Heart left ventricle (tissue), 16 donors: ENCODE data around the gene MAP3K3. TPM values are rescaled to one million over a fixed set of nuclear protein-coding genes. Genes with fewer than 3 reads are reported as not detected.

Experiments
- ATAC-seq, 4 donors: fragments of 200-7000 bp; cut with Tn5 transposase; one replicate each; pipeline ENCODE4 v1.9.1; 2020 to 2022; ENCODE audit warnings: moderate library complexity in 4 of 4, mild to moderate bottlenecking in 3 of 4, moderate number of reproducible peaks in 1 of 4
- DNase-seq, 5 donors: peaks; one replicate each; pipeline ENCODE4 v3.0.0-alpha.2; 2020
- H3K27ac ChIP-seq, 12 donors: fragments of 200-600 bp; sonication (generic) in 4 of 12; one replicate each; pipeline versions ENCODE4 v1.5.0 to v1.8.0; 2016 to 2022; ENCODE audit warnings: mild to moderate bottlenecking in 2 of 12
- H3K27me3 ChIP-seq, 9 donors: fragments of 200-600 bp; sonication (generic) in 2 of 9; one replicate each; pipeline versions ENCODE4 v1.5.1 to v1.8.0; 2016 to 2022; ENCODE audit warnings: mild to moderate bottlenecking in 3 of 9
- H3K36me3 ChIP-seq, 9 donors: fragments of 200-600 bp; sonication (generic) in 2 of 9; one replicate each; pipeline versions ENCODE4 v1.5.0 to v1.8.0; 2018 to 2022; ENCODE audit warnings: mild to moderate bottlenecking in 2 of 9
- H3K4me1 ChIP-seq, 12 donors: fragments of 200-600 bp; sonication (generic) in 4 of 12; one replicate each; pipeline versions ENCODE4 v1.5.0 to v1.8.0; 2016 to 2022; ENCODE audit warnings: mild to moderate bottlenecking in 3 of 12
- H3K4me3 ChIP-seq, 12 donors: fragments of 200-600 bp; sonication (generic) in 4 of 12; one replicate each; pipeline versions ENCODE4 v1.5.0 to v1.8.0; 2017 to 2022; ENCODE audit warnings: mild to moderate bottlenecking in 9 of 12, moderate library complexity in 4 of 12
- H3K9me3 ChIP-seq, 12 donors: fragments of 200-600 bp; sonication (generic) in 4 of 12; one replicate each; pipeline versions ENCODE4 v1.5.0 to v1.8.0; 2016 to 2022; ENCODE audit warnings: mild to moderate bottlenecking in 1 of 12
- POLR2A ChIP-seq, 2 donors: fragments of 450-650 bp; IDR thresholded peaks; one replicate each; pipeline ENCODE4 v1.6.1; 2017; ENCODE audit warnings: antibody characterized with exemption in 2 of 2, mild to moderate bottlenecking in 2 of 2, moderate library complexity in 2 of 2
- WGBS, 4 donors: extraction: QIAGEN DNeasy Blood & Tissue Kit in 2 of 4; methylation state at CpG; one replicate each; pipeline versions ENCODE4 v1.1.5 to v1.1.7; 2013 to 2018; 5-methylcytosine and 5-hydroxymethylcytosine counted together
- intact Hi-C, 10 donors: fragments of 100-400 bp; cut with DNase I; formaldehyde crosslinking; loops; one replicate each; pipeline versions ENCODE4 v1.11.1 to v1.14.2; 2022
- polyA plus RNA-seq, 2 donors: library from polyadenylated mRNA; stranded (reverse); fragments of 200-250 nt; gene quantifications; one replicate each; pipeline ENCODE4 v1.2.3, GENCODE V29; 2013
- total RNA-seq, 9 donors: library from RNA; depleted of rRNA in 2 of 9; stranded (reverse); fragments of >200 nt in 2 of 9; fragmentation: NEBNext Ultra II Directional in 3 of 9; extraction: Animal tissue kit (Norgen Biotek cat#: 25700) in 3 of 9; gene quantifications; one replicate each; pipeline versions ENCODE4 v1.1.0 to v1.2.4, GENCODE V29; 2016 to 2023
- TF ChIP-seq, protein P1 (sequence below), 12 donors: fragments of 200-600 bp; sonication (generic) in 4 of 12; IDR thresholded peaks; one replicate each; pipeline versions ENCODE4 v1.5.0 to v1.8.0; 2018 to 2022; ENCODE audit warnings: antibody characterized with exemption in 12 of 12, mild to moderate bottlenecking in 5 of 12
- donor health status: ischemic (EF 13 %, LVEDD 7.1; RV severe dilation, severe dysfunction).
- donor health status: healthy with polysubstance abuse.
- donor health status: DM: no; HTN: yes; CAD: no.
- donor health status: DM: no; HTN: no; CAD: no.
- donor health status: ischemic (EF 25% LVEDD 6.9; RV normal size, moderate dysfunction).
- donor health status: ischemic (EF 25% LVEDD 5.7; RV mildly dilated, moderate dysfunction).
- donor health status: healthy.
- donor health status: DM: yes; HTN: yes; CAD: no.
- donor health status: ischemic (EF 35%, LVEDD 5.7; RV mildly dilated, moderate dysfunction).
- donor health status: nonischemic (EF 11% LVEDD 7.7; RV severe dilation, severe dysfunction).
- donor health status: DM: yes; HTN: yes; CAD: no.
- donor health status: PGD.
- donor health status: ischemic (EF 29% LVEDD 5.4; RV normal size, mild dysfunction).
- donor health status: nonischemic (EF 23%, LVEDD 6.1; RV moderate dilation, normal function).

MAP3K3 gene
- total and polyA plus RNA-seq, 11 donors = 20.5 to 102 (median 58.0) TPM

DNA sequence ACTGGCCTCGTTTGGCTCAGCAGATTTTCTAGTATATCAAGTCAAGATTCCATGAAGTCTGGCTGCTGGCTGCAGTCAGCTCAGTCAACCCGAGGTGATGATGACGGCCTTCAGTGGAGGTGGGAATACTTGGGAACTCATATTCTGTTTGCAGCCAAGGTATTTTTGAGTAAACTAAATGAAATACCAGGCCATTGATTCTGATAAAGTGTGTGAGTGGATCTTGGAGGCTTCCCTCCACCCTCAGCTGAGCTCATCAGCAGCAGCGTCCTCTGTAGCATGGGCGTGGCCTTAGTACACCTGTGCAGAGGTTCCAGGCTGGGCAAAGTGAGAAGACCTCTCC, 43.5 kb upstream of the MAP3K3 start:
- Histone ChIP-seq H3K27ac (no peak overlapping the region), H3K4me3 (no peak overlapping the region), H3K9me3 (no peaks in the 10 kb centered on the region), H3K36me3 (peaks cover 0 to 54% (median 48%) of the 10 kb centered on the region in 9 donors), H3K4me1 (peaks cover 0 to 16% (median 0%) of the 10 kb centered on the region in 12 donors), H3K27me3 (no peaks in the 10 kb centered on the region)
- TF ChIP-seq POLR2A (IDR thresholded peaks at IDR 0.05) = no peak
- TF ChIP-seq, protein P1, sequence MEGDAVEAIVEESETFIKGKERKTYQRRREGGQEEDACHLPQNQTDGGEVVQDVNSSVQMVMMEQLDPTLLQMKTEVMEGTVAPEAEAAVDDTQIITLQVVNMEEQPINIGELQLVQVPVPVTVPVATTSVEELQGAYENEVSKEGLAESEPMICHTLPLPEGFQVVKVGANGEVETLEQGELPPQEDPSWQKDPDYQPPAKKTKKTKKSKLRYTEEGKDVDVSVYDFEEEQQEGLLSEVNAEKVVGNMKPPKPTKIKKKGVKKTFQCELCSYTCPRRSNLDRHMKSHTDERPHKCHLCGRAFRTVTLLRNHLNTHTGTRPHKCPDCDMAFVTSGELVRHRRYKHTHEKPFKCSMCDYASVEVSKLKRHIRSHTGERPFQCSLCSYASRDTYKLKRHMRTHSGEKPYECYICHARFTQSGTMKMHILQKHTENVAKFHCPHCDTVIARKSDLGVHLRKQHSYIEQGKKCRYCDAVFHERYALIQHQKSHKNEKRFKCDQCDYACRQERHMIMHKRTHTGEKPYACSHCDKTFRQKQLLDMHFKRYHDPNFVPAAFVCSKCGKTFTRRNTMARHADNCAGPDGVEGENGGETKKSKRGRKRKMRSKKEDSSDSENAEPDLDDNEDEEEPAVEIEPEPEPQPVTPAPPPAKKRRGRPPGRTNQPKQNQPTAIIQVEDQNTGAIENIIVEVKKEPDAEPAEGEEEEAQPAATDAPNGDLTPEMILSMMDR (IDR thresholded peaks at IDR 0.05) = no peak
- intact Hi-C loops = no loop called here
- DNase-seq (no peak), ATAC-seq (no peak)
- WGBS, 4 donors = 68 to 76% (median 73%) methylated on average over 5 of the region's 5 CpGs

DNA sequence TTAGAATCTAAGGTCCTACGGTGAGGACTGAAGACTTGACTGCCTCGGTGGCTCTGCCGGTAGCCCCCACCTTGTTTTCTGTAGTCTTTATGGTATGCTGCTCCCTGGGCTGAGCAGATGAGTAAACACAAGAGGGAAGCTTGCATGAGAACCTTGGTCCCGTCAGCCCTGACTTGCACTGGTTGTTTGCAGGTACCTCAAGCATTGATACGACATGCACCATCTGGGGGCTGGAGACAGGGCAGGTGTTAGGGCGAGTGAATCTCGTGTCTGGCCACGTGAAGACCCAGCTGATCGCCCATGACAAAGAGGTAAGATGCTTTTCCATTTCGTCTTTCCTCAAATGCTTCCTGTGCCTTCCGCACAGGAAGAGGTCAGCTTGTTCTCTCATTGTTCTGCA, 42.6 kb upstream of the MAP3K3 start:
- Histone ChIP-seq H3K36me3 (peaks cover 0 to 63% (median 57%) of the 10 kb centered on the region in 9 donors), H3K4me1 (peaks cover 0 to 16% (median 0%) of the 10 kb centered on the region in 12 donors), H3K9me3 (no peaks in the 10 kb centered on the region), H3K4me3 (no peak overlapping the region), H3K27ac (peak overlapping the region in 1 of 12 donors; percentile 4), H3K27me3 (no peaks in the 10 kb centered on the region)
- intact Hi-C loops = no loop called here
- WGBS, 4 donors = 60 to 69% (median 66%) methylated on average over 11 of the region's 11 CpGs
- DNase-seq (no peak), ATAC-seq (peak in 1 of 4 donors; percentile 57)
- TF ChIP-seq, protein P1 (IDR thresholded peaks at IDR 0.05) = no peak
- TF ChIP-seq POLR2A (IDR thresholded peaks at IDR 0.05) = no peak

DNA sequence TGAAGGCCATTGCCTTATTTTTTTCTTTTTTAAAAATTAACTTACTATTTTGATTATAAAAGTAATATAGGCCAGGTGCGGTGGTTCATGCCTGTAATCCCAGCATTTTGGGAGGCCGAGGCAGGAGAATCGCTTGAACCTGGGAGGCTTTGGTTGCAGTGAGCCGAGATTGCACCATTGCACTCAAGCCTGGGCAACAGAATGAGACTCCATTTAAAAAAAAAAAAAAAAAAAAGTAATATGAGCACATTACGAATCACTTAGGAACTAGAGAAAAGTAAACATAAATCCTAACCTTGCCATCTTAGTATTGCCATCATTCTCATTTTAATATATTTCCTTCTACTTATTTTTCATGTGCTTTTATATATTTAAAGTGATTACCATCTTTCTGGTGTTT, 34.4 kb upstream of the MAP3K3 start:
- intact Hi-C loops = no loop called here
- H3K4me3 ChIP-seq = no peak overlapping the region
- no peaks in the 10 kb centered on the region for H3K9me3 ChIP-seq
- H3K27me3 ChIP-seq = no peaks in the 10 kb centered on the region
- 94 to 97% (median 96%) methylated on average over 5 of the region's 5 CpGs for WGBS, 4 donors
- H3K4me1 ChIP-seq = no peaks in the 10 kb centered on the region
- DNase-seq (no peak), ATAC-seq (no peak)
- no peak overlapping the region for H3K27ac ChIP-seq
- TF ChIP-seq, protein P1 (IDR thresholded peaks at IDR 0.05) = no peak
- TF ChIP-seq POLR2A (IDR thresholded peaks at IDR 0.05) = no peak
- H3K36me3 ChIP-seq = peaks cover 0 to 99% (median 91%) of the 10 kb centered on the region in 9 donors

DNA sequence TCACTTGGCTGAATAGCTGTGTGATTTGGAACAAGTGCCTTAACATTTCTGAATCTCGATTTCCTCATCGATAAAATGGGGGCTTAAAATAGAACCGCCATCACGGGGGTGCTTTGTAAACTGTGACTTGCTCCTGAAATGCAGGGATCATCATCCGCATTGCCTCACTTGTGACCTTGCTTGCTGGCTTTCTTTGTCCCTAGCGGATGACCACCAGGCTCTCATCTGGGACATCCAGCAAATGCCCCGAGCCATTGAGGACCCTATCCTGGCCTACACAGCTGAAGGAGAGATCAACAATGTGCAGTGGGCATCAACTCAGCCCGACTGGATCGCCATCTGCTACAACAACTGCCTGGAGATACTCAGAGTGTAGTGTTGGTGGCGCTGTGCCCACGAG, 33.4 kb upstream of the MAP3K3 start:
- Histone ChIP-seq H3K4me3 (no peak overlapping the region), H3K27ac (no peak overlapping the region), H3K27me3 (no peaks in the 10 kb centered on the region), H3K9me3 (no peaks in the 10 kb centered on the region), H3K4me1 (no peaks in the 10 kb centered on the region), H3K36me3 (peaks cover 0 to 98% (median 88%) of the 10 kb centered on the region in 9 donors)
- DNase-seq (no peak), ATAC-seq (no peak)
- 86 to 91% (median 87%) methylated on average over 11 of the region's 11 CpGs for WGBS, 4 donors
- no peak for TF ChIP-seq POLR2A (IDR thresholded peaks at IDR 0.05)
- TF ChIP-seq, protein P1 (IDR thresholded peaks at IDR 0.05) = no peak
- intact Hi-C loops = no loop called here
